Measurements from ENCODE around the gene ITGB4.
A peak's percentile ranks its signal among the peaks of the same experiment; 100 is the strongest.

The ITGB4 gene

DNA sequence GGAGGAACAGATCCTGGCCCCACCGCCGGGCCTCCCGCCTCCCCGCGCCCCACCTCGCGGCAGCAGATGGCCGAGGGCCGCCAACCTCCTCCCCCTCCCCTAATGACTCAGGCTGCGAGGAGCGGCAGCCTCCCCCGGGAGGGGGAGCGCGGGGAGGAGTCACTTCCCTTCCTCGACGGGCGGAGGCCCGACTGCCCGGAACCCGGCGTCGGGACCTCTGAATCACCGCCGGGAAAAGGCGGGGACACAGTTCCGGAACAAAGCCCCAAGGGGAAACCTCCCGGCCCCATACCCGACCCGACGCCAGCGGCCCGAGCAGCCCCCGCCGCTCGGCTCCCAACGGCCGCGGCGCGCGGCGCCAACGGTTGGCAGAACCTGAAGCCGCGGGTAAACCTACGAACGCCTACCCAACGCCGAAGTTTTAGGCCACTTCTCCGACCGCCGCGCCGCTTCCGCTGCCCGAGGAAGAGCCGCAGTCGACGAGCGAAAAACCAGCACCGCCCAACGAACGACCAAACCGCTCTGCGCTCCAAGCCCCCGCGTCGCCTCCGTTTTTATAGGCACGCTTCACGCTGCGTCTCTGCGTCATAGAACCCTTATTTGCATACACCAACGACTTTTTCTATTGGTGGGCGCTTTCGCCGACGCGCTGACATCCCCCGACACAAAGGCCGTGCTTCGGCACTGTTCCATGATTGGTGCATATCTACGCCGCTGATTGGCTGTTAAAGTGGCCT lies 58.2 kb downstream of the ITGB4 start:
- Mint-ChIP-seq H3K36me3 (ENCODE audit: low read depth) (peaks cover 49% of the 10 kb centered on the region), H3K27me3 (ENCODE audit: low read depth) (peaks cover 10% of the 10 kb centered on the region), H3K4me1 (peaks cover 53% of the 10 kb centered on the region), H3K4me3 (peak overlapping the region; percentile 95 to 98 (median 97)), H3K27ac (peak overlapping the region; percentile 96 to 100 (median 100)), H3K9me3 (peaks cover 3% of the 10 kb centered on the region)
- TF ChIP-seq, protein P1, sequence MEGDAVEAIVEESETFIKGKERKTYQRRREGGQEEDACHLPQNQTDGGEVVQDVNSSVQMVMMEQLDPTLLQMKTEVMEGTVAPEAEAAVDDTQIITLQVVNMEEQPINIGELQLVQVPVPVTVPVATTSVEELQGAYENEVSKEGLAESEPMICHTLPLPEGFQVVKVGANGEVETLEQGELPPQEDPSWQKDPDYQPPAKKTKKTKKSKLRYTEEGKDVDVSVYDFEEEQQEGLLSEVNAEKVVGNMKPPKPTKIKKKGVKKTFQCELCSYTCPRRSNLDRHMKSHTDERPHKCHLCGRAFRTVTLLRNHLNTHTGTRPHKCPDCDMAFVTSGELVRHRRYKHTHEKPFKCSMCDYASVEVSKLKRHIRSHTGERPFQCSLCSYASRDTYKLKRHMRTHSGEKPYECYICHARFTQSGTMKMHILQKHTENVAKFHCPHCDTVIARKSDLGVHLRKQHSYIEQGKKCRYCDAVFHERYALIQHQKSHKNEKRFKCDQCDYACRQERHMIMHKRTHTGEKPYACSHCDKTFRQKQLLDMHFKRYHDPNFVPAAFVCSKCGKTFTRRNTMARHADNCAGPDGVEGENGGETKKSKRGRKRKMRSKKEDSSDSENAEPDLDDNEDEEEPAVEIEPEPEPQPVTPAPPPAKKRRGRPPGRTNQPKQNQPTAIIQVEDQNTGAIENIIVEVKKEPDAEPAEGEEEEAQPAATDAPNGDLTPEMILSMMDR (IDR thresholded peaks at IDR 0.05; ENCODE audit: unreplicated experiment in 3 of 3) = peak in 2 of 3 experiments; percentile 0 to 12

DNA sequence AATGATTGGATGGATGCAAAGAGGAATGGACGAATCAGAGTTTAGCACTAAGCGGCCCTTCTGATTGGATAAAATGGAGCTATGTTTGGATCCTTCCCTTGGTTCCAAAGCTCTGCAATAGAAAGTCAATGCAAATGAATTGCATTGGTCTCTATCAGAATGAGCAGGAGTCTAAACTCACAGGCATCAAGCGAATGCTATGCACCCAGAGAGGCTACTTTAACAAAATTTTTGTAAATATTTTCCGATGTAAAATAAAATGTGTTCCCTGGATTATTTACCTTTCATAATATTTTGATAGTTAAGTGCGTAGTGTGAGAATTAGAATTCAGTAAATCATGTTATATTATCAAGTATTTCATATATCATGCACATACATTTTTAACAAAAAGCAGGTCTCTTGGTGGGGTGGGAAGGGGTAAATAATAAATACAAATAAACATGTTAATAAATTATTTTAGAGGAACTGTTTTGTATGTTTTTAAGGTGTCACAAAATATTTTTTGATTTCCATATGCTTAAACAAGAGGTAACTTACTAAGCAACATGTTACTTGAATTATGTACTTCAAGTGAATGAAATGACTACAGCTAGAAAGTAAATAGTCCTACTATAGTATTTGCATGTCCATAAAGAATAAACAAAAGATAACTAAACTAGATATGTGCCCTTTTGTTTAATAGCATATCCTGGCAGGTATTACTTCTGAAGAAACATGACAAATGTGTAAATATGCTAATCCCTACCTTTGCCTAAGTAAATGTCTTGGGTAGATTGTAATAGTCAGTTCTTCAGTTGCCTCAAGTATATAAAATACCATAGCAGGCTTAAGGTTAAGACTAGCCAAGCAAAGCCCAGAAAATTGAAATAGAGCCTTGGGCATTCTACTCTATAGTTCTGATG lies 59.0 kb downstream of the ITGB4 start:
- Mint-ChIP-seq H3K4me3 (peak overlapping the region; percentile 95 to 98 (median 97)), H3K36me3 (ENCODE audit: low read depth) (peaks cover 42% of the 10 kb centered on the region), H3K27ac (peak overlapping the region; percentile 96 to 100 (median 100)), H3K4me1 (peaks cover 55% of the 10 kb centered on the region), H3K9me3 (peaks cover 3% of the 10 kb centered on the region), H3K27me3 (ENCODE audit: low read depth) (peaks cover 10% of the 10 kb centered on the region)
- TF ChIP-seq, protein P1 (IDR thresholded peaks at IDR 0.05; ENCODE audit: unreplicated experiment in 3 of 3) = no peak

DNA sequence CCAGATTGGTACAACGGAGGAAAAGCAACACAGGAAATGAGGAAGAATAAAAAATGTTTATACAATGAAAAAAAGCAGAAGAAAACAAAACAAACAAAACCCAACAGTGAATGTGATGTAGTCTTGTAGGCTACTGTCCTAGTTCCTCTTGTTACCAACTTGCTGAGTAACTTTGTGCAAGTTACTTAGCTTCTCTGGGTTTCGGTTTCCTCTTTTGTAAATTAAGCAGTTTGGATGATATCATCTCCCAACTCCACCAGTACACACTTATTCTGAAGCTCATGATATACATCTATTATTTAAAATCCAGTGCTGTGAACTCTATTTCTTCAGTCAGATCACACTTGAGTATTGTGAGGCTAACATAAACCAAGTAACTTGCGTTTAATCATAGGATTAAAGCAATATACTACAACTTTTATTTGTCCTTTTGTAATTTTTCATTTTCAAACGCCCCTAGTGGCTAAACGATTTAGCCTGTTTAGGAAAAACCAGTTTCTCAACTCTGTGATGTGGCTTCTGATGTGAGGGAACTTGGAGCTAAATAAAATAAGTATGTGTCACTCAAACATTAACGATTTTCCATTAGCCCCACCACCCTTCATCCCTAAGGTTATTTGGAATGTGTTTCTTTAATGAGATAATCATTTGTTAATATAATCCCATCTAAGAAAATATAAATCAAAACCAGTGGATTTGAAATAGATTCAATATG lies 62.0 kb downstream of the ITGB4 start:
- Mint-ChIP-seq H3K4me1 (peaks cover 48% of the 10 kb centered on the region), H3K27ac (peak overlapping the region; percentile 99 to 100 (median 99)), H3K9me3 (peaks cover 3% of the 10 kb centered on the region)

DNA sequence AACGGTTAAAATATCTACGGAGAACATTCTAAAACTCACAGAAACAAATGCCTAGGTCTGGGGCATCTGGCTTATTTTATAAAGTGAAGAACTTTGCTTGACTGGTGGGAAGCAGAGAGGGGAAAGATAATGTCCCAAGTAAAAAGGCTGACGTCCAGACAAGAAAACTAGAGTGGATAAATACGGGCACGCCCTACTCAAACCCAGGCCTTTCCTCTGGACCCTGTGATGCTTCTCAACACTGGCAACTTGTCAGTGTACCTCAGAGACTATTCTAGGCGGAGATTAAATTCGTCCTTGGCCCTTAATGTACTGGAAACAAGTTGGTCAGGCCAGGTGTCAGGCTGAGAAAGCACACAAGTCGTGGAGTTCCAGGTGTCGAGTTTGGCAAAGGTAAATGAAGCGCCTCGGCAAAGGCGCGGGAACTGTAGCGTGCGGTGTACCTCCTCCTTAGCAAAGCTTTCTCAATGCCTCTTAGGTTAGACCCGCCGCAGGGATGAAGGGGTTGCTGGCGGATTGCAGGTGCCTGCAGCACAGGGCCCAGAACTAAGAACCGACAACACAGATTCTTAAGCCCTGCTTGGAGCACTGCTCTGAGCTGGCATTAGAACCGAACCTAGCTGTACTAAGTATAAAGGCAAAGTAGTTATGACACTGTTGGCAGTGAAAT lies 62.7 kb downstream of the ITGB4 start:
- peaks cover 13% of the 10 kb centered on the region for H3K36me3 Mint-ChIP-seq (ENCODE audit: low read depth)
- TF ChIP-seq, protein P1 (IDR thresholded peaks at IDR 0.05; ENCODE audit: unreplicated experiment in 3 of 3) = no peak
- peaks cover 50% of the 10 kb centered on the region for H3K4me1 Mint-ChIP-seq
- H3K4me3 Mint-ChIP-seq = peak overlapping the region; percentile 85 to 96 (median 87)
- peaks cover 4% of the 10 kb centered on the region for H3K27me3 Mint-ChIP-seq (ENCODE audit: low read depth)
- H3K27ac Mint-ChIP-seq = peak overlapping the region; percentile 99 to 100 (median 99)
- peaks cover 3% of the 10 kb centered on the region for H3K9me3 Mint-ChIP-seq

More for the DNA sequence above, 62.0 kb downstream of the ITGB4 start:
- H3K36me3 Mint-ChIP-seq (ENCODE audit: low read depth) = peaks cover 19% of the 10 kb centered on the region
- H3K27me3 Mint-ChIP-seq (ENCODE audit: low read depth) = peaks cover 10% of the 10 kb centered on the region
- H3K4me3 Mint-ChIP-seq = peak overlapping the region; percentile 85 to 96 (median 87)
- TF ChIP-seq, protein P1 (IDR thresholded peaks at IDR 0.05; ENCODE audit: unreplicated experiment in 3 of 3) = peak; percentile 65 to 72 (median 72)

DNA sequence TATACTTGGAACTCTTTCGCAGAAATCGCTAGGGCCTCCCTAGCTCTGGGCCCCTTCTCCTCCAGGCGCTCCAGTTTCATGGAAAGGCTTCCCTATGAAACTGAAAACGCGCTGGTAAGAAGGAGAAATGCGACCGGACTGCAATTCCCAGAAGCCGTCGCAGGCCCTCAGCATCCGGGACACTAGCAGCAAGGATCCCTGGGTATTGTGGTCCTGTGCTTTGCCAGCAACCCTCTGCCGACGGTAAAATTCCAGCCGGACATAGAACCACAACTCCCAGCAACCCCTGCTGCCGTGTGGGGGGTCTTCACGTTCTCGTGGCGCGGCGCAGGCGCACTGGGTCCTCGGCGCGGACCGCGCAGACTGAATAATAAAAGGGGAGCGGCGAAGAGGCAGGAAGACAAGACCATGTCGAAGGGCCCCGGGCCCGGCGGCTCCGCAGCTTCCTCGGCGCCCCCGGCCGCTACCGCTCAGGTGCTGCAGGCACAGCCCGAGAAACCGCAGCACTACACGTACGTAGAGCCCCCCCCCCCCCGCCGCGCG lies 63.3 kb downstream of the ITGB4 start, which contains the start of gene UNK:
Gene UNK (plus strand): TSS at position 334 of the 543 bp plus-strand sequence. CDS start 75 bp downstream, at position 409.
- TF ChIP-seq, protein P1 (IDR thresholded peaks at IDR 0.05; ENCODE audit: unreplicated experiment in 3 of 3) = no peak
- Mint-ChIP-seq H3K36me3 (ENCODE audit: low read depth) (peaks cover 12% of the 10 kb centered on the region), H3K9me3 (peaks cover 2% of the 10 kb centered on the region), H3K27ac (peak within 1 kb of the TSS; percentile 99 to 100 (median 99)), H3K4me3 (peak within 1 kb of the TSS; percentile 85 to 96 (median 87)), H3K4me1 (peaks cover 51% of the 10 kb centered on the region), H3K27me3 (ENCODE audit: low read depth) (peaks cover 3% of the 10 kb centered on the region)
